Measurements from ENCODE around the gene DENND1A. TPM values are rescaled to one million over a fixed set of nuclear protein-coding genes. Genes with fewer than 3 reads are reported as not detected.
"Not testable (repeated sequence)": the region's sequence is repeated elsewhere in the genome, so short reads cannot be mapped to it uniquely, and the experiment has no call there.

DENND1A gene
- total RNA-seq, 1 donor from 2014 or later, result 26.3 TPM

DNA sequence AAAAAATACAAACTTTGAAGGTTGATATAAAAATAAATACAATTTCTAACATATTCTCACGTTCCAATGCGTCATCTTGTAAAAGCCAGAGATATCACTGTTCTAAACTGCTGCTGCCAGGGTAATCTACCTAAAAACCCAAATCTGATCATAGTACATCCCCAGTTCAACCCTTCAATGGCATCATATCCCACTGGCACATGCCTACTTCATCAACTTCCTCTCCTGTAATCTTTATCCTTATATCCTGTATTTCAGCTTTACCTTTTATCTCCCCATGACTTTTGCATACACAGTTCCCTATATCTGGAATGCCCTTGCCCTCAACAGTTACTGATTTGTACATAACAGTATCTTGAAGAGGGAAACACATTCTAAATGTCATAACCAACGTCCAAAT is 7.5 kb downstream of the DENND1A start:
- no peak for DNase-seq (ENCODE audit: low spot score)

DNA sequence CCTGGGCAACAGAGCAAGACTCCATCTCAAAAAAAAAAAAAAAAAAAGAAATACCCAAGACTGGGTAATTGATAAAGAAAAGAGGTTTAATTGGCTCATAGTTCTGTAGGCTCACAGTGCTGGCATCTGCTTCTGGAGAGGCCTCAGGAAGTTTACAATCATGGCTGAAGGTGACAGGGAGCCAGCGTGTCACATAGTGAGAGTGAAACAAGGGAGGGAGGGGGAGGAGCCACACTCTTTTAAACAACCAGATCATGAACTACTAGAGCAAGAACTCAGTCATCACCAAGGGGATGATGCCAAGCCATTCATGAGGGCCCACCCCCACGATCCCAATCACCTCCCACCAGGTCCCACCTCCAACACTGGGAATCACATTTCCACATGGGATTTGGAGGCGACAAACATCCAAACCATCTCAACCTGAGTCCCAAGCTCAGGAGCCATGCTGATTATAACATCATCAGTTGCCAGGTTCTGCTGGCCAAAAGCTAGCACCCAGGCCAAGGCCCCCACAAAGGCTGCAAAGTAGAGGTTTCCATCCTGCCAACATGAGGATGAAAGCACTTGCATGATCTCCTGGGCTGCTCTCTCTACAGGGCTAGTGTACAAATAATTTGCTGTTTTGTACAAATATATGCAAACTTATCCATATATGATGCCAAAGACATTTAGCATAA is 15.3 kb downstream of the DENND1A start:
- no peak for DNase-seq (ENCODE audit: low spot score)

DNA sequence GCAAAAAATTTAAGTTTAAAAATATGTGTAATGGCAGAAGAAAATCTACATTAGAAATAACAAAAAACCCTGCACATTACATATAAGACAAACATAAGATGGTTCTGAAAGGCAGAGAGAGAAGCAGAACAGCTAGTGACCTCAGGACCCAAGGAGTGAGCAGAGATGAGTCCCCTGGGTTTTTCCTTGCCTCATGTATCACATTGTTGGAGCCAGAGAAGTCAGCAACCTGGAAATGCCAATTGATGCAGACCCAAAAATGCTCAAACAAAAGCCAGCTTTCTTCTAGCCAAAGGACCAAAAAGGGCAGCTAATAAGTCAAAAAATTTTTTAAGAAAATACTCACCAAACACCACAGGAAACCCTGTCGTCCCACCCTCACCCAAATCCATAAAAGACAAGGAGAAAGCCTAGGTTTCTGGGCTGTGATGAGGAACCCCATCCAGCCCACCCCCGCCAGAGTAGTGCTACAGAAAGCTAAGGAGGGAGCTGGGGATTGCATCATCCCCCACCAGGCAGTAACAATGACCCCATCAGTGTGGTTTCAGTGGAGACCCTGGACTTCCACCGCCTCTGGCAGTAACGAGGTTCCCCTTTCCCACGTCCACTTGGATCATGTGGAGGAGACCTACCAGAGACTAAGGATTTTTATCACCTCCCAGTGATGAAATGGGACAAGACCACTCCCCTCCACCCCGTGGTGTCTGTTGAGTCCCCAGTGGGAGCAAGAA is 17.6 kb downstream of the DENND1A start:
- no peak for DNase-seq (ENCODE audit: low spot score)

DNA sequence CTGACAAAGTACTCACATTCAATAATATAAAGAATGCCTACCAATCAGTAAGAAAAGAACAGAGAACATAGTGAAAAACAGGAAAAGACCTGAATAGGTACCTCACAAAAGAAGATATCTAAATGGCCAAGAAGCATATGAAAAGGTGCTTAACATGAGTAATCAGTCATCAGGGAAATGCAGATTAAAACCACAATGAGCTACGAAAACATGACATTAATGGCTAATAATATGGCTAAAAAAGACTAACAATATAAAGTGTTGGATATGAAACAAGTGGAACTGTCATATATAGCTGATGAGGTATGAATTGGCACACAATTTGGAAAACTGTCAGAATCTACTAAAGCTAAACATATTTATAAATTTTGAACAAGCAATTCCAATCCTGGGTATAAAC is 18.9 kb downstream of the DENND1A start:
- DNase-seq (ENCODE audit: low spot score), result no peak

DNA sequence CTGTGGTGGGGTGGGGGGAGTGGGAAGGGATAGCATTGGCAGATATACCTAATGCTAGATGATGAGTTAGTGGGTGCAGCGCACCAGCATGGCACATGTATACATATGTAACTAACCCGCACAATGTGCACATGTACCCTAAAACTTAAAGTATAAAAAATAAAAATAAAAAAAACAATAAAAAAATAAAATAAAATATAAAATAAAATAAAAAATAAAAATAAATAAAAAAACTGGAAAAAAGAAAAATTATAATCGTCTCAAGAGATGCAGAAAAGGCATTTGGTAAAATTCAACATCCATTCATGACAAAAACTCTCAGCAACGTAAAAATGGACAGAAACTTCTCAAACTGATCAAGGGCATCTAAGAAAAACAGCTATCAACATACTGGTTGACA is 20.7 kb downstream of the DENND1A start:
- DNase-seq (ENCODE audit: low spot score), result not testable (repeated sequence)

DNA sequence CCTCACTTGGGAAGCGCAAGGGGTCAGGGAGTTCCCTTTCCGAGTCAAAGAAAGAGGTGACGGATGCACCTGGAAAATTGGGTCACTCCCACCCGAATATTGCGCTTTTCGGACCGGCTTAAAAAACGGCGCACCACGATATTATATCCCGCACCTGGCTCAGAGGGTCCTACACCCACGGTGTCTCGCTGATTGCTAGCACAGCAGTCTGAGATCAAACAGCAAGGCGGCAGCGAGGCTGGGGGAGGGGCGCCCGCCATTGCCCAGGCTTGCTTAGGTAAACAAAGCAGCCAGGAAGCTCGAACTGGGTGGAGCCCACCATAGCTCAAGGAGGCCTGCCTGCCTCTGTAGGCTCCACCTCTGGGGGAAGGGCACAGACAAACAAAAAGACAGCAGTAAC is 26.4 kb downstream of the DENND1A start:
- not testable (repeated sequence) for DNase-seq (ENCODE audit: low spot score)

DNA sequence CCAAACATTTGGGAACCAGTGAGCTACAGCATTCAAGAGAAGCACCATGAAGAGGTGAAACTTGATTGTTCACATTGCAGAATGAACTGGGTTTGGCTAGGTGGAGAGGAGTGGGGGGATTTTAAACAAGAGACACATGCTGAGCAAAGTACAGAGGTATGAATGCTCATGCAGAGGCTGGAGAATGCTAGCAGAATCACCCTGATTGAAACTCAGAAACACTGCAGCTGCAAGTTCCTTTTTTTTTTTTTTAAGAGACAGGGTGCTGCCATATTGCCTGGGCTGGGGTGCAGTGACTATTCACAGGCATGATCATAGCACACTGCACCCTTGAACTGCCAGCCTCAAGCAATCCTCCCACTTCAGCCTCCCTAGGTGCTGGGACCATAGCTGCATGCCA is 35.1 kb downstream of the DENND1A start:
- no peak for DNase-seq (ENCODE audit: low spot score)

DNA sequence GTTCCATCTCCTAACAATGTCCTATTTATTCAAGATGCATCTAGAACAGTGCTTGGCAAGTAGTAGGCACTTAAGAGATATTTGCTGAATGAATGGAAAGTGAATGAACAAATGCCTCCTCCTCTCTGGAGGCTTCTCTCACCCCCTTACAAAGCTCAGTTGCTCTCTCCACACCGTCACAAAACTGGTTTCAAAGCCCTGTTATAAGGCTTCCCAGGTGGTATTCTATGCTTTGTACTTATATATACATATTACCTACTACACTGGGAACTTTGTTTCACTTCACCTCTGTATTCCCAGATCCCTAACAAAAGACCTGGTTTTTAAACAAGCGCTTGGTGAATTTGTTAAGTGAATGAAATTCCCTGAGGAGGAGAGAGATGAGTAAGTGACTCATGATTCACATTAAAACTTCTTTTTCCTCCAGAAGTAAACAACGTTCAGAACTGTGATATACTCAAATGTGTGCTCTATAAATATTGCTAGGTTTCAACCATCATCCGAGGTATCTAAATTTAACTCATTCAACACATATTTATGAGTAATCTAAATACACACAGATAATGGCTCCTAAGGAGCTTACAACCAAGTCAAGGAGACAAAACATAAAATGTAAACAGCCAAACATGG is 36.0 kb downstream of the DENND1A start:
- DNase-seq (ENCODE audit: low spot score), result no peak

DNA sequence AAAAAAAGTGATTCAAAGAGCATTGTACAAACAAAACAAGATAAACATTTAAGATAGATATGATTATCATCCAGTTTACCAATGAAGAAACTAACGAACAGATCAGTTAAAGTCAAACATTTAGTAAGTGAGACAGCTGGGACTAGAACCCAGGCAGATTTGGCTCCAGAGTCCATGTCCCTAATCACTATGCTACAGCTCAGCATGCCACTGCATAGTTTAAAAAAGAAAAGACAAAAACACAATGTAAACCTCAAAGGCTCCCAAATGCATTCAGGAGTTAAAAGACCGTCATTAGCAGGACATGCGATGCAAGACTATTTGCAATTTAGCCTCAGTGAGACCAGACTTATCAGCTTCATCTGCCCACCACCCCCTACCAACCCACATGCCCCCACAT is 36.8 kb downstream of the DENND1A start:
- no peak for DNase-seq (ENCODE audit: low spot score)

DNA sequence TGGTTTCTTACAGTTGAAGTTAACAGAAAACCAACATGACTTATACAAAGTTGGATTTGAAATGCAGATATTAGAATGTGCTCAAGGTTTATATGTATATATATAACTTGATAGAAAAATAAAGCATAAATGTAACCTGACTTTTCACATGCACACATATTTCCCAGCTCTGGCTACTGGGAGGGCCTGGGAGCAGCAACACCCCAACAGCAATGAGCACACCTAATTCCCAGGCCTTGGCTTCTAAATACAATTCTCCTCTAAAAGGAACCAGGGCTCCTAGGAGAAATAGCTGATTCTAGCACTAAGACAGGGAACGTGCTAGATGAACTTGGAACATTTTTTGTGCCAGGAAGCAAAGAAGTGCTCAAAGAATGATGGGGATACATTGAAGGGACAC is 42.1 kb downstream of the DENND1A start:
- no peak for DNase-seq (ENCODE audit: low spot score)

DNA sequence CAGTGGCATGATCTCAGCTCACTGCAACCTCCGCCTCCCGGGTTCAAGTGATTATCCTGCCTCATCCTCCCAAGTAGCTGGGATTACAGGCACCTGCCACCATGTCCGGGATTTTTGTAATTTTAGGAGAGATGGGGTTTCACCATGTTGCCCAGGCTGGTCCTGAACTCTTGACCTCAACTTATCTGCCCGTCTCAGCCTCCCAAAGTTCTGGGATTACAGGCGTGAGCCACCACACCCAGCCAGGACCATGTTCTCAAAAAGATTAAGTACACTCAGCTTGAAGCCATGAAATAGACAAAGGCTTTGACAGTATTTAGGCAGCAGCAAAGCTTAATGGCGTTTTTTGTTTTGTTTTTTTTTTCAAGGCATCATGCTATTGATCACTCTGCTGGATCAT is 44.1 kb downstream of the DENND1A start:
- DNase-seq (ENCODE audit: low spot score), result not testable (repeated sequence)

DNA sequence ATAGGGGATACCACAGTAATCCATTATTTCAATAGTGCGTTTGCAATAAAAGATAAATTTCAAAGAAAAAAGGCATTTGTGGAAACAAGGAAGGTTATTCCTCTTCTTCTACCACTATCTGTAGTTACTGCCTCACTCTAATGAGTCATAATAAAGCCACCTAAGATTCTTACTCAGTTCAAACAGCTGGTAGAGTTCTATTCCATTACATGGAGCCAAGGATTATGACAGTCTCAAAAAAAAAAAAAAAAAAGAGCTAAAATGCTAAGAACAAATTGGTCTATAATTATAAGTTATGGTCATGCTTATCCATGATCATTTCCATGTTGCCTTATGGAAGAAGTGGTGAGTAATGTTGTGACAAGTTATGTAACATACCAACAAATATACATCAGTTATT is 46.3 kb downstream of the DENND1A start:
- DNase-seq (ENCODE audit: low spot score), result no peak

DNA sequence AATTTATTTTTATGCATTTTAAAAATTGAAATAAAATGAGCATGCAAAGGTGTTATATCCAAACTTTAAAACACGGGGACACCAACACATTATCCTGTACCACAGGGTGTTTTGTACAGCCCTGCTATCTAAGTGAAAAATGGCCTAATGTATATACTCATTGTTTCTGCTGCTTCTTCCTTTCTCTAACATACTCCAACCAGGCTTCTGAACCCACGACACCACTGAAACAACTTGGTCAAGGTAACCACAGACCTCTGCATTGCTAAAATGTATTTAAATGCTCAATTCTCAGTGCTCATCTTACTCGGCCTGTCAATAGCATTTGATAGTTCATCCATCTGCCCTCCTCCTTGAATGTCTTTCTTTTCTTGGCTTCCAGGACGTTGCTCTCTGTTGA is 48.3 kb downstream of the DENND1A start:
- DNase-seq (ENCODE audit: low spot score), result no peak

DNA sequence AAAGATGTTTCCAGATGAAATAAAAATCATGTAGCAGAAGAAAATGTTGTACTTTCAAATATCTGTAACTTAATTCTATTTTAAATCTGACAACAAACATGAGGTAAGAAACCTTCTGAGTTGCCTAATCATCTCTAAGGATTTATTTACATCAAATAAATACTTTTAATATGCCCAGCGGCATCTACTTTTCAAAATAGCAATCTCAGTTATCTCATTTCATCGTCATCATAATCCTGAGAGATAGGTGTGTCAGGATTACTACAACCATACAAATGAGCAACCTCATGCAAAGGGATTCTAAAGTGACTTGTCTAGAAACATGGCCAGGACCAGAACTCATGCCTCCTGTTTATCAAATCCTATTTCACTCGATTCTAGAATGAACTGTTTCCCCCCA is 49.5 kb downstream of the DENND1A start:
- DNase-seq (ENCODE audit: low spot score), result no peak

DNA sequence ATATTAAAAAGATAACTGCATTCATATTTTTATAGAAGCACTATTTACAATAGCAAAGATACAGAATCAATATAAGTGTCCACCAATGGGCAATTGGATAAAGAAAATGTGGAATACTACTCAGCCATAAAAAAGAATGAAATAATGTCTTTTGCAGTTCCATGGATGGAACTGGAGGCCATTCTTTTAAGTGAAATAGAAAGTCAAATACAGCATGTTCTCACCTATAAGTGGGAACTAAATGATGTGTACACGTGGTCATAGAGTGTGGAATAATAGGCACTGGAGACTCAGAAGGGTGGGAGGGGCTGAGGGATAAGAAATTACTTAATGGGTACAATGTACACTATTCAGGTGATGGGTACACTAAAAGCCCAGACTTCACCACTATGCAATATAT is 53.2 kb downstream of the DENND1A start:
- no peak for DNase-seq (ENCODE audit: low spot score)

DNA sequence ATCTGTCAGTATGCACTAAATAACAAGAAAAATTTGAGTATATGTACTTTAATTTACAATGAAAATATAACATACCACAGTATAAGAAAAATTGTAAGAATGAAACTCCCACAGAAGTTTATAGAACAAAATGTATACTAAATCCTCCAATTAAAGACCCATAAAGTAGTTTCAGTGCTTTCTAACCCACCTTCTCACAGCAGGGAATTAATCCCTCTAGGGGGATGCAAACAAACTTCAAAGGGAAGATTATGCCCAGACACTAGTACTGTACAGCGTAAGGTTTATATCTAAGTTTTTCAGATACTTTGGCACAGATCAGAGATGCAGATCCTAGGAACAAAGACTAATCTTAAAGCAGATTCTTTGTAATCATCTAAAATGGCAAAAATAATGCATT is 57.2 kb downstream of the DENND1A start:
- DNase-seq (ENCODE audit: low spot score), result no peak

DNA sequence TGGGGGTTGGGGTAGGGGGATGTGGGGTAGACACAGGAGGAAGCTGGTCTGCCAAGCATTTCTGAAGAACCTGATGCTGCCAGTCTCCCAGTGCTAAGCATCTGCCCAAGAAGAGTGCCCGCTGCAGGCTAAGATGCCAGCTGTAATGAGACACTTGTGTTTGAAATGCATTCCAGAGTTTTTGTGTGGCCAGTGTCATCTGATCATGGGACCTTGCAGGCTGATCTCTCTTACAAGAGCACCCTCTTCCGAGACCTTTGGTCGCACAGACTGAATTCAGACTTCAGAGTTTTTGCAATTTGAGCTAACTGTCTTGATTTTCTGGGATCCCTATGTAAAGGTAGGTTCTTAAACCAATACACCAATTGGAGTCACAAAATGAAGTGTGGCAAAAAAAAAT is 58.1 kb downstream of the DENND1A start:
- no peak for DNase-seq (ENCODE audit: low spot score)

DNA sequence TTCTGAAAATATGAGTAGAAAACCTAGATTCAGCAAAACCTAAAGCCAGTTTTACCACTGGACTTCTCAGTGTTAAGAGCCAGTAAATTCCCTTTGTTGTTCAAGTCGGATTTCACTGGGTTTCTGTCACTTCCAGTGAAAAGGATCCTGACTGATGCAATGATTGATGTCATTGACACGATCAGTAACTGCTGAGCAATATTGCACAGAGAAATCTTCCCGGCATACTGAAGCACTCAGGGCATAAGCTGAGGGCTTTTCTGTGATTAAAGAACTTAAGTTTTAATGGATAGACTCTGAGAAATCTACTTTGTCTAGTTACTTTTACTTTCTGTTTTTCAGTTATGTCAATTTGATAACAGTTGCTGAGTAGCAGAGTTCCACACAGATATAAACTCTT is 61.9 kb downstream of the DENND1A start:
- no peak for DNase-seq (ENCODE audit: low spot score)

DNA sequence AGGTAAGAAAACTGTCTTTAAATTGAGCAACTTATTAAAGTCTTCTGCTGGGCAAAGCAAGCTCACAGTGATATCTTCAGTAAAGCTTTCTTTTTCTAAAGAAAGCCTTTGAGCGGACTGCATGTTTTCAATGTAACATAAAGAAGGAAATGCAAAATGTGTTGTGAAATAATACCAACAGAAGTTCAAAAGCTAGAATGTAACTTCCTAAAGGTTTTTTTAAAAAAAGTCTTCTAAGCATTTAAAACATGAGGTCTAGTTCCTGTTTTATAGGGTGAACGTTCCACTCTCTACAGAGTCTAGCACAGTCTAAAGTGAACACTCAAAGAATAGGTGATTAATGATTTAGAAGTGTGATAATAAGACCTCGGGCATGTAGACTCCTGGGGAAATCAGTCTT is 62.9 kb downstream of the DENND1A start:
- no peak for DNase-seq (ENCODE audit: low spot score)

DNA sequence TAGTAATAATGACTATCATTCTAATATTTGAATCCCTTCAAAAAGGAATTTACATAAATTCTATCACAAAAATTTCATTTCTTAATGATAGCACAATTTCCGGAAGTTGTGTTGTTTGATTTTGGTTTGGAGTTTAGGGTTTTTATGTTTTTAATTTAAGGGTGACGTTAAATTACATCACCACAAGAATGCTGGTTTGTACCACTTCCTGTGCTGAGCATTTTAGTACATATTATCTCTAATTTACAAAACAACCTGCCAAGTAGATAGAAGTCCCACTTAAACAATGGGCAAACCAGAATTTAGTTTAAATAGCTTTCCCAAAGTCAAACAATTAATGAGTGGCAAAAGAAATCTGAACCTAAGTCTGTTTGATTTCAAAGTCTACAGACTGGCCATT is 63.4 kb downstream of the DENND1A start:
- DNase-seq (ENCODE audit: low spot score), result no peak

DNA sequence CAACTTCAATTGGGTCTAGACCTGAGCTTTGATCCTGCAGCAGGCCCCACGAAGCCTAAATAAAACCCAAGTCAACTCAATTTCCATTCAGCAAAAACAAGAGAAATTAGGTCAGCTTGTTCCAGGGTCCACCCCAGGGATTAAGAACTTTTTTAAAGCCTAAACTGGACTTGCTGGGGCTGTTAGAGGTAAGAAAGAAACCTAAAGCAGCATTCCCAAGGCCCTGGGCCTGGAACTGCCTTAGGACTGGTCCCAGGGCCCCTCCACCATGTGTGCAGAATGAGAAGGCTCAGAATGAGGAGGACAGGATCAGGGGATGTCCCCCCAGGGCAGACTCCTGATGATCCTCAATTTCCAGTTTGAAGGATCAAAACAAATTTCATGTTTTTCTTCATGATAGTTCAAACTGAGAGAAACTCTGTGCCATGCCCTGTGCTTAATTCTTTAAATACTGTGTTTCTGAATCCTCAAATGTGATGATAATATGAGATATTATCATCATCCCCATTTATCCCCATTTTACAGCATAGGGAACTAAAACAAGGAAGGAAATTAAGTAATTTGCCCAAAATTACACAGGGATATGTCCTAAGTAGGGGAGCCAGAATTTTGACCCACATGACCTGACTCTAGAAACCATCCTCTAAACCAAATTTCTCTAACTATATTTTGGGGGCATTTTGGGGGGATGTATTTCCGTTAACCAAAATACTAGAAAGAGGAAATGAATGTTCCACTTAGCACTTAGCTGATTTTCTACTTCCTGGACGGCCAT is 64.5 kb downstream of the DENND1A start:
- DNase-seq (ENCODE audit: low spot score), result no peak

DNA sequence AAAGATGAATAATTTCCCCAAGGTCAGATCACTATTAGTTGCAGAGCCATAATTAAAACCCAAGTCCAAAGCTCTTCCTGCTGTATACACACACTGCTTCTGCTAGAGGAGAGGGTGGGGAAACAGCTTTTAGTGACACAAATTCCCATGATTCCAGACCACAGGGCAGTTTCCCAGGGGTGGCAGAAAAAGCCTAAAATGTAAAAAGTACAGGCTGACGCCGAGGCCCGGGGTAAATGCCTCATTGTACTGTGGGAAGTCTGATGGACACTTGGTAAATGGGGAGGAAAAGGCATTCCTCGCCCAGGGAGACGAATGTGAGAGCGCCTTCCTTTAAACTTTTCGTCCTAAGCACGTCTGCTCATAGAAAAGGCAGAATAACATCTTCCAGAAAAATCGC is 65.7 kb downstream of the DENND1A start:
- DNase-seq (ENCODE audit: low spot score), result no peak
